H54 (cell line): Measurements from ENCODE around the gene PLEKHG5.

ENCODE experiments used
- DNase-seq: peaks from one replicate; pipeline ENCODE4 v3.0.0; 2011; ENCODE audit warnings: low spot score, mixed read lengths; ENCODE audit not compliant: insufficient read length
- FAIRE-seq: peaks from 3 replicates; lab custom pipeline; 2011; peaks lifted over from hg19 to GRCh38; lab: Jason Lieb, UNC
- POLR2A ChIP-seq: IDR thresholded peaks from 2 replicates; pipeline ENCODE4 v1.6.1; 2011; ENCODE audit warnings: low read depth, mild to moderate bottlenecking, low read length

PLEKHG5 gene

GRCh38 chr1:6486433-6487011 is 4.9 kb downstream of the PLEKHG5 start:
- TF ChIP-seq POLR2A = no peak
- DNase-seq (peak; percentile 90), FAIRE-seq (peak; percentile 20)

GRCh38 chr1:6485168-6486101 is 6.0 kb downstream of the PLEKHG5 start:
- TF ChIP-seq POLR2A = no peak
- DNase-seq = no peak
- FAIRE-seq = no peak

DNA sequence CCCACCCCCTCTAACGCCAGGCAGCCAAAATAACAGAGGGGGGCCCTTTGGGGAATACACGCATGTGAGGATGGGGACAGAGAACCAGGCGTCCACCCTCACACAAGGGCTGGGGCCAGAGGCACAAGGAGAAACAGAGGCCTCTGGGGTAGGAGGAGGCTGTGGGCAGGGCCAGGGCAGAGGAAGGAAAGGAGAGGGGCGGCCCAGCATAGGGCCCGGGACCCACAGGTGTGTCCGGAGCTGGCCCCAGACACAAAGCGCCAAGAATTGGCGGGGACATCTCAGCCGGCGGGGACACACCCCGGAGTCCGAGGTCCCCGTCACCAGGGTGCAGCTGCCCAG is 6.7 kb downstream of the PLEKHG5 start:
- FAIRE-seq = no peak
- TF ChIP-seq POLR2A = no peak
- no peak for DNase-seq

DNA sequence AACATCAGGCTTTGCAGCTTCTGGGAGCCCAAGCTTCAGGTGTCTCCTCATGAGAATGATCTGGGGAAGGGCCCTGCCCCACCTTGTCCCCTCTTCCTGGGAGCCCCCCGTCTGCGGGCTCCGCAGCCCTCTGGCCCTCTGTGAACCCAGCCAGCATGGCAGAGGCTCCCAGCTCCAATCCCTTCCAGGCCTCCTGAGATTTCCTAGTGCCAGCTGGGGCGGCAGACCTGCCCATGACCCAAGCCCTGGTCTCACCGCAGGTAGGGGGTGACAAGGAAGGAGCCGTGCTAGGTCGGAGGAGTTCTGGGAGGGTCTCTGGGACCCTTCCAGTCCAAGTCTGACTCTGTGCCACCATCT is 7.7 kb downstream of the PLEKHG5 start:
- no peak for TF ChIP-seq POLR2A
- DNase-seq (no peak), FAIRE-seq (no peak)

GRCh38 chr1:6483017-6483760 is 8.3 kb downstream of the PLEKHG5 start:
- no peak for TF ChIP-seq POLR2A
- FAIRE-seq = no peak
- DNase-seq = no peak

- DNase-seq (no peak), FAIRE-seq (no peak)
- no peak for TF ChIP-seq POLR2A
Measured at GRCh38 chr1:6481820-6482219, 9.6 kb downstream of the PLEKHG5 start.

- no peak for FAIRE-seq
Measured at GRCh38 chr1:6477039-6477820, 14.2 kb downstream of the PLEKHG5 start.

GRCh38 chr1:6476483-6476882 is 15.0 kb downstream of the PLEKHG5 start:
- FAIRE-seq (no peak), DNase-seq (no peak)
- TF ChIP-seq POLR2A = no peak

More at GRCh38 chr1:6477039-6477820, 14.2 kb downstream of the PLEKHG5 start:
- TF ChIP-seq POLR2A = no peak
- no peak for DNase-seq

GRCh38 chr1:6475381-6476133 is 15.9 kb downstream of the PLEKHG5 start:
- no peak for FAIRE-seq
- peak; percentile 77 for DNase-seq
- TF ChIP-seq POLR2A = no peak

DNA sequence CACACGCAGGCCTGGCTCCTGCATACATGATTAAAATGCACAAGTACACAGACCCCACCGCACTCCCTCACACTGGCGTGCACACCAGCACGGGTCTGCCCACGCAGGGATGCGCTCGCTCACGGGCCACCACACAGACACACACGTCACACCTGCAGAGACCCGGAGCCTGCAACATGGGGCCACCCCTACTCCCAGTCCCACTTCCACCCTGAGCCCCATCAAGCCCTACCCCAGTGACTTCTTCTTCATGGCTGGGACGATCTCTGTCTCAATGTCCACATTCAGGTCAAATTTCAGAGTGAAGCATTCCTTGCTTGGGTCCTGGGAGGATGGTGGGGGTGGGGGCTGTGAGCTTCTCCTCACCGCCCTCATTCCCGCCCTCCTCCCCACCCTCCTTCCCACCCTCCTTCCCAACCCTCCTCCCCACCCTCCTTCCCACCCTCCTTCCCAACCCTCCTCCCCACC is 16.6 kb downstream of the PLEKHG5 start:
- TF ChIP-seq POLR2A = no peak
- no peak for FAIRE-seq
- no peak for DNase-seq

- FAIRE-seq (no peak), DNase-seq (no peak)
- TF ChIP-seq POLR2A = no peak
Measured at GRCh38 chr1:6473974-6474814, 17.3 kb downstream of the PLEKHG5 start.

DNA sequence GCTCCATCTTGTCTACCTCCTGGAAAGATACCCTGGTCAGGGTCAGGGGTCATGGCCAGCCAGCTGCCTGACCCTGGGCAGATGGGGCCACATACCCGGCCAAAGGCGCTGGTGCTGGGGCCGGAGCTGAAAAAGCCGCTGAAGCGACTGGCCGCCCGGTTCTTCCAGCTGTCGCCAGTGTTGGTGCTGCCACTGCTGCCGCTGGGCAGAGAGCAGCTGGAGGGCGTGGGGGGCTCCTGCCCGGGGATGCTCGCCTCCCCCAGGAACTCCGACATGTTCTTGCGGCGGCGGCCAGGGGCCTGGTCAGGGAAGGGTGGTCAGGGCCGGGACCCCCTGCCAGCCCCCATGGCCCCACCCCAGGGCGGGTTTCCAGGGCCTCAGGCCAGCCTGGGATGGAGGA is 18.3 kb downstream of the PLEKHG5 start:
- TF ChIP-seq POLR2A = no peak
- FAIRE-seq = no peak
- DNase-seq = no peak

GRCh38 chr1:6472391-6472790 is 19.1 kb downstream of the PLEKHG5 start:
- no peak for FAIRE-seq
- no peak for TF ChIP-seq POLR2A
- DNase-seq = no peak
